Measurements from ENCODE around the gene TSHZ1. TPM values are rescaled to one million over a fixed set of nuclear protein-coding genes. Genes with fewer than 3 reads are reported as not detected.

TSHZ1 gene
- total and polyA plus RNA-seq, 2 experiments from 2014 or later: 0.23 to 0.38 TPM

DNA sequence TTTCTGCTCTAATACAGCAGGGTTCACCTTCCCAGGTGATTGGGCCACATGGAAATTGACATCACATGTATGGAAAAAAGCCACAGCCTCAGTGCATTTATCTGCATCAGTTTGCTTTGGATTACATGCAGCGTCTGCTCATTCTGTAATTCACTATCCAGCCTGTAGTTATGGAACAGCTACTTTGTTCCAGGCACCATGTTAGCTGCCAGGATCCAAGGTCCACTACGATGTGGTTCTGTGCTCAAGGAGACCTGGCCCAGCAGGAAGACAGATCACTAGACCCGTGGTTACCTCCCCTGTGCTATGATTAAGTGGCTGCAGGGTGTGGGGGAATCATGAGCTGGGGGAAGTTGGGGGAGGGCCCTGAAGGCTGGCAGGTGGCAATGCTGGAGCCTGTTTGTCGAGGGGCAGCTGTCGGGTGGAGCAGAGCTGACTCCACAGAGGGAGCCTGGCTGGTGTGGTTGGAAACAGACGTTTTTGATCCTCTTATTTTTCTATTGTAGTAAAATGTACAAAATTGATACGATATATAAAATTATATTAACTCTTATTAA lies 58.6 kb downstream of the TSHZ1 start:
- no peaks in the 10 kb centered on the region for H3K79me2 ChIP-seq (replicated peaks; ENCODE audit: insufficient read depth)
- no peak for DNase-seq (ENCODE audit: low spot score)
- H3K9me2 ChIP-seq (ENCODE audit: insufficient read depth): no peaks in the 10 kb centered on the region
- H3K36me3 Mint-ChIP-seq (ENCODE audit: low read depth): no peaks in the 10 kb centered on the region
- no peak overlapping the region for H3K4me3 Mint-ChIP-seq
- H3K27me3 Mint-ChIP-seq (ENCODE audit: insufficient read depth, low read depth, poor library complexity): peaks cover 2% of the 10 kb centered on the region
- H3K27ac Mint-ChIP-seq: no peak overlapping the region
- no peaks in the 10 kb centered on the region for H3K27me3 ChIP-seq (ENCODE audit: insufficient read depth)
- H3K27ac ChIP-seq (ENCODE audit: low read depth): no peak overlapping the region
- H3K4me1 Mint-ChIP-seq: peaks cover 28% of the 10 kb centered on the region; the same call in 2 of the 3 replicates
- no peak overlapping the region for H2AFZ ChIP-seq
- ATAC-seq: no peak
- H3K4me3 ChIP-seq: no peak overlapping the region
- no peaks in the 10 kb centered on the region for H3F3A ChIP-seq (replicated peaks; ENCODE audit: low read depth)
- TF ChIP-seq JUNB (IDR thresholded peaks at IDR 0.05; ENCODE audit: unreplicated experiment) (no peak), EZH2phosphoT487 (IDR thresholded peaks at IDR 0.05; ENCODE audit: unreplicated experiment) (no peak), ZNF331 (CRISPR knock-in tag; IDR thresholded peaks at IDR 0.05; ENCODE audit: low read depth) (no peak), EZH2 (IDR thresholded peaks at IDR 0.05; ENCODE audit: low read depth, unreplicated experiment) (no peak), CREB1 (CRISPR knock-in tag; IDR thresholded peaks at IDR 0.05; ENCODE audit: low read depth) (no peak), STAT1 (IDR thresholded peaks at IDR 0.05; ENCODE audit: unreplicated experiment) (no peak), NANOG (IDR thresholded peaks at IDR 0.05; ENCODE audit: borderline replicate concordance) (no peak), POLR2AphosphoS5 (IDR thresholded peaks at IDR 0.05; ENCODE audit: low read depth) (no peak), ZNF114 (CRISPR knock-in tag; IDR thresholded peaks at IDR 0.05) (no peak)
- TF ChIP-seq, protein P1, sequence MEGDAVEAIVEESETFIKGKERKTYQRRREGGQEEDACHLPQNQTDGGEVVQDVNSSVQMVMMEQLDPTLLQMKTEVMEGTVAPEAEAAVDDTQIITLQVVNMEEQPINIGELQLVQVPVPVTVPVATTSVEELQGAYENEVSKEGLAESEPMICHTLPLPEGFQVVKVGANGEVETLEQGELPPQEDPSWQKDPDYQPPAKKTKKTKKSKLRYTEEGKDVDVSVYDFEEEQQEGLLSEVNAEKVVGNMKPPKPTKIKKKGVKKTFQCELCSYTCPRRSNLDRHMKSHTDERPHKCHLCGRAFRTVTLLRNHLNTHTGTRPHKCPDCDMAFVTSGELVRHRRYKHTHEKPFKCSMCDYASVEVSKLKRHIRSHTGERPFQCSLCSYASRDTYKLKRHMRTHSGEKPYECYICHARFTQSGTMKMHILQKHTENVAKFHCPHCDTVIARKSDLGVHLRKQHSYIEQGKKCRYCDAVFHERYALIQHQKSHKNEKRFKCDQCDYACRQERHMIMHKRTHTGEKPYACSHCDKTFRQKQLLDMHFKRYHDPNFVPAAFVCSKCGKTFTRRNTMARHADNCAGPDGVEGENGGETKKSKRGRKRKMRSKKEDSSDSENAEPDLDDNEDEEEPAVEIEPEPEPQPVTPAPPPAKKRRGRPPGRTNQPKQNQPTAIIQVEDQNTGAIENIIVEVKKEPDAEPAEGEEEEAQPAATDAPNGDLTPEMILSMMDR (conservative IDR thresholded peaks at IDR 0.05; ENCODE audit: low read depth in 2 of 2): no peak
- TF ChIP-seq, protein P2, sequence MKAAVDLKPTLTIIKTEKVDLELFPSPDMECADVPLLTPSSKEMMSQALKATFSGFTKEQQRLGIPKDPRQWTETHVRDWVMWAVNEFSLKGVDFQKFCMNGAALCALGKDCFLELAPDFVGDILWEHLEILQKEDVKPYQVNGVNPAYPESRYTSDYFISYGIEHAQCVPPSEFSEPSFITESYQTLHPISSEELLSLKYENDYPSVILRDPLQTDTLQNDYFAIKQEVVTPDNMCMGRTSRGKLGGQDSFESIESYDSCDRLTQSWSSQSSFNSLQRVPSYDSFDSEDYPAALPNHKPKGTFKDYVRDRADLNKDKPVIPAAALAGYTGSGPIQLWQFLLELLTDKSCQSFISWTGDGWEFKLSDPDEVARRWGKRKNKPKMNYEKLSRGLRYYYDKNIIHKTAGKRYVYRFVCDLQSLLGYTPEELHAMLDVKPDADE (IDR thresholded peaks at IDR 0.05): no peak
- TF ChIP-seq, protein P3, sequence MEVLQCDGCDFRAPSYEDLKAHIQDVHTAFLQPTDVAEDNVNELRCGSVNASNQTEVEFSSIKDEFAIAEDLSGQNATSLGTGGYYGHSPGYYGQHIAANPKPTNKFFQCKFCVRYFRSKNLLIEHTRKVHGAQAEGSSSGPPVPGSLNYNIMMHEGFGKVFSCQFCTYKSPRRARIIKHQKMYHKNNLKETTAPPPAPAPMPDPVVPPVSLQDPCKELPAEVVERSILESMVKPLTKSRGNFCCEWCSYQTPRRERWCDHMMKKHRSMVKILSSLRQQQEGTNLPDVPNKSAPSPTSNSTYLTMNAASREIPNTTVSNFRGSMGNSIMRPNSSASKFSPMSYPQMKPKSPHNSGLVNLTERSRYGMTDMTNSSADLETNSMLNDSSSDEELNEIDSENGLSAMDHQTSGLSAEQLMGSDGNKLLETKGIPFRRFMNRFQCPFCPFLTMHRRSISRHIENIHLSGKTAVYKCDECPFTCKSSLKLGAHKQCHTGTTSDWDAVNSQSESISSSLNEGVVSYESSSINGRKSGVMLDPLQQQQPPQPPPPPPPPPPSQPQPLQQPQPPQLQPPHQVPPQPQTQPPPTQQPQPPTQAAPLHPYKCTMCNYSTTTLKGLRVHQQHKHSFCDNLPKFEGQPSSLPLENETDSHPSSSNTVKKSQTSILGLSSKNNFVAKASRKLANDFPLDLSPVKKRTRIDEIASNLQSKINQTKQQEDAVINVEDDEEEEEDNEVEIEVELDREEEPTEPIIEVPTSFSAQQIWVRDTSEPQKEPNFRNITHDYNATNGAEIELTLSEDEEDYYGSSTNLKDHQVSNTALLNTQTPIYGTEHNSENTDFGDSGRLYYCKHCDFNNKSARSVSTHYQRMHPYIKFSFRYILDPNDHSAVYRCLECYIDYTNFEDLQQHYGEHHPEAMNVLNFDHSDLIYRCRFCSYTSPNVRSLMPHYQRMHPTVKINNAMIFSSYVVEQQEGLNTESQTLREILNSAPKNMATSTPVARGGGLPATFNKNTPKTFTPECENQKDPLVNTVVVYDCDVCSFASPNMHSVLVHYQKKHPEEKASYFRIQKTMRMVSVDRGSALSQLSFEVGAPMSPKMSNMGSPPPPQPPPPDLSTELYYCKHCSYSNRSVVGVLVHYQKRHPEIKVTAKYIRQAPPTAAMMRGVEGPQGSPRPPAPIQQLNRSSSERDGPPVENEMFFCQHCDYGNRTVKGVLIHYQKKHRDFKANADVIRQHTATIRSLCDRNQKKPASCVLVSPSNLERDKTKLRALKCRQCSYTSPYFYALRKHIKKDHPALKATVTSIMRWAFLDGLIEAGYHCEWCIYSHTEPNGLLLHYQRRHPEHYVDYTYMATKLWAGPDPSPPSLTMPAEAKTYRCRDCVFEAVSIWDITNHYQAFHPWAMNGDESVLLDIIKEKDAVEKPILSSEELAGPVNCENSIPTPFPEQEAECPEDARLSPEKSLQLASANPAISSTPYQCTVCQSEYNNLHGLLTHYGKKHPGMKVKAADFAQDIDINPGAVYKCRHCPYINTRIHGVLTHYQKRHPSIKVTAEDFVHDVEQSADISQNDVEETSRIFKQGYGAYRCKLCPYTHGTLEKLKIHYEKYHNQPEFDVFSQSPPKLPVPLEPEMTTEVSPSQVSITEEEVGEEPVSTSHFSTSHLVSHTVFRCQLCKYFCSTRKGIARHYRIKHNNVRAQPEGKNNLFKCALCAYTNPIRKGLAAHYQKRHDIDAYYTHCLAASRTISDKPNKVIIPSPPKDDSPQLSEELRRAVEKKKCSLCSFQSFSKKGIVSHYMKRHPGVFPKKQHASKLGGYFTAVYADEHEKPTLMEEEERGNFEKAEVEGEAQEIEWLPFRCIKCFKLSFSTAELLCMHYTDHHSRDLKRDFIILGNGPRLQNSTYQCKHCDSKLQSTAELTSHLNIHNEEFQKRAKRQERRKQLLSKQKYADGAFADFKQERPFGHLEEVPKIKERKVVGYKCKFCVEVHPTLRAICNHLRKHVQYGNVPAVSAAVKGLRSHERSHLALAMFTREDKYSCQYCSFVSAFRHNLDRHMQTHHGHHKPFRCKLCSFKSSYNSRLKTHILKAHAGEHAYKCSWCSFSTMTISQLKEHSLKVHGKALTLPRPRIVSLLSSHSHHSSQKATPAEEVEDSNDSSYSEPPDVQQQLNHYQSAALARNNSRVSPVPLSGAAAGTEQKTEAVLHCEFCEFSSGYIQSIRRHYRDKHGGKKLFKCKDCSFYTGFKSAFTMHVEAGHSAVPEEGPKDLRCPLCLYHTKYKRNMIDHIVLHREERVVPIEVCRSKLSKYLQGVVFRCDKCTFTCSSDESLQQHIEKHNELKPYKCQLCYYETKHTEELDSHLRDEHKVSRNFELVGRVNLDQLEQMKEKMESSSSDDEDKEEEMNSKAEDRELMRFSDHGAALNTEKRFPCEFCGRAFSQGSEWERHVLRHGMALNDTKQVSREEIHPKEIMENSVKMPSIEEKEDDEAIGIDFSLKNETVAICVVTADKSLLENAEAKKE (CRISPR knock-in tag; IDR thresholded peaks at IDR 0.05): no peak
- TF ChIP-seq, protein P4, sequence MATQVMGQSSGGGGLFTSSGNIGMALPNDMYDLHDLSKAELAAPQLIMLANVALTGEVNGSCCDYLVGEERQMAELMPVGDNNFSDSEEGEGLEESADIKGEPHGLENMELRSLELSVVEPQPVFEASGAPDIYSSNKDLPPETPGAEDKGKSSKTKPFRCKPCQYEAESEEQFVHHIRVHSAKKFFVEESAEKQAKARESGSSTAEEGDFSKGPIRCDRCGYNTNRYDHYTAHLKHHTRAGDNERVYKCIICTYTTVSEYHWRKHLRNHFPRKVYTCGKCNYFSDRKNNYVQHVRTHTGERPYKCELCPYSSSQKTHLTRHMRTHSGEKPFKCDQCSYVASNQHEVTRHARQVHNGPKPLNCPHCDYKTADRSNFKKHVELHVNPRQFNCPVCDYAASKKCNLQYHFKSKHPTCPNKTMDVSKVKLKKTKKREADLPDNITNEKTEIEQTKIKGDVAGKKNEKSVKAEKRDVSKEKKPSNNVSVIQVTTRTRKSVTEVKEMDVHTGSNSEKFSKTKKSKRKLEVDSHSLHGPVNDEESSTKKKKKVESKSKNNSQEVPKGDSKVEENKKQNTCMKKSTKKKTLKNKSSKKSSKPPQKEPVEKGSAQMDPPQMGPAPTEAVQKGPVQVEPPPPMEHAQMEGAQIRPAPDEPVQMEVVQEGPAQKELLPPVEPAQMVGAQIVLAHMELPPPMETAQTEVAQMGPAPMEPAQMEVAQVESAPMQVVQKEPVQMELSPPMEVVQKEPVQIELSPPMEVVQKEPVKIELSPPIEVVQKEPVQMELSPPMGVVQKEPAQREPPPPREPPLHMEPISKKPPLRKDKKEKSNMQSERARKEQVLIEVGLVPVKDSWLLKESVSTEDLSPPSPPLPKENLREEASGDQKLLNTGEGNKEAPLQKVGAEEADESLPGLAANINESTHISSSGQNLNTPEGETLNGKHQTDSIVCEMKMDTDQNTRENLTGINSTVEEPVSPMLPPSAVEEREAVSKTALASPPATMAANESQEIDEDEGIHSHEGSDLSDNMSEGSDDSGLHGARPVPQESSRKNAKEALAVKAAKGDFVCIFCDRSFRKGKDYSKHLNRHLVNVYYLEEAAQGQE (IDR thresholded peaks at IDR 0.05; ENCODE audit: unreplicated experiment): no peak
- peaks cover 13% of the 10 kb centered on the region for H3K4me1 ChIP-seq (ENCODE audit: insufficient read depth)
- no peak overlapping the region for H3K4me2 ChIP-seq
- H3K9me3 Mint-ChIP-seq: no peaks in the 10 kb centered on the region
- H3K36me3 ChIP-seq (ENCODE audit: insufficient read depth): no peaks in the 10 kb centered on the region
- no peaks in the 10 kb centered on the region for H4K20me1 ChIP-seq (replicated peaks; ENCODE audit: insufficient read depth)

All from GM23338 (cell line).